SHP77 treated with DMSO at 0.1 percent for 48 hours (cell line): Measurements from ENCODE around the gene UQCRC1.

Experiments used
- DNase-seq: peaks from one replicate; lab custom pipeline; 2025; lab: John Stamatoyannopoulos, UW

UQCRC1 gene

DNA sequence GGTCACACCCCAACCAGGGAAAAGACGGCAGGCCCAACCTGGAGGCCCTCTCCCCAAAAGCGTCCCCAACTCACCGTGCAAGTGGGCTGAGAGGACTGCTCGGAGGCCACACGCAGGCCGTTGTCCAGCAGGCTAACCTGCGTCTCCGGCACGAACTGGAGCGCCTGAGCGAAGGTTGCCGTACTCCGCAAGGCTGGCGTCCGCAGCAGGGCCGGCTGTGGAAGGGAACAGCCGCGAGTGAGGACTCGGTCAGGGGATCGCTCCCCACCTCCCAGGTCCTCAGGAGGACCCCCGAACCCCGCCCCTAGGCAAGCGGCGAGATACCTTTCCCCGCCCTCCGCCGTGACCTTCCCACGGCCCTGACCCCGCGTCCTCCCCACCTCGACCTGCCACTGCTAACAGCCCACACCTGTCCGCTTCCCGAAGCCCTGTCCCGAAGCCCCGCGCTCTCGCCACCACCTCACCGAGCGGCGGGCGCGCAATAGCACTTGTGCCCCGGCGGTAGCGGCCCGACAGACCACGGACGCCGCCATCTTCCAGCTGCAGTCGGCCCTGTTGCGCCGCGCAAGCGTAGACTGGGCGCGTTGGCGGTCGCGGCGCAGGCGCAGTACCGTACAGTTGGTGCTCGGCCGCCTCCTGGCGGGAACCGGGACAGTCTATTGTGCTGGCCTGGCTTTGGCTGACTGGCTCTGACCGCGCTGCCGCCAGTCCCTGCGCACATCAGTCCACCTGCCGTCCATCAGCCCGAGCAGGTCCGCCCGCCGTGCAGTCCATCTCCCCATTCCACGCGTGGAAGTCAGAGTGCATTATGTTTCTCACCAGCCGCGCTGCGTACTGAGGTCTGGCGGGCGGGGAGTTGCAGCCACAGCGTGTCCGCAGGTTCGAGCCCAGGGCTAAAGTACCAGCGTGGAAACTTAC, at the start of gene UQCRC1:
UQCRC1 (minus strand) TSS at position 559 of the 918 bp plus-strand sequence; CDS start at position 533, 26 bp downstream.
- DNase-seq, result peak; percentile 80

DNA sequence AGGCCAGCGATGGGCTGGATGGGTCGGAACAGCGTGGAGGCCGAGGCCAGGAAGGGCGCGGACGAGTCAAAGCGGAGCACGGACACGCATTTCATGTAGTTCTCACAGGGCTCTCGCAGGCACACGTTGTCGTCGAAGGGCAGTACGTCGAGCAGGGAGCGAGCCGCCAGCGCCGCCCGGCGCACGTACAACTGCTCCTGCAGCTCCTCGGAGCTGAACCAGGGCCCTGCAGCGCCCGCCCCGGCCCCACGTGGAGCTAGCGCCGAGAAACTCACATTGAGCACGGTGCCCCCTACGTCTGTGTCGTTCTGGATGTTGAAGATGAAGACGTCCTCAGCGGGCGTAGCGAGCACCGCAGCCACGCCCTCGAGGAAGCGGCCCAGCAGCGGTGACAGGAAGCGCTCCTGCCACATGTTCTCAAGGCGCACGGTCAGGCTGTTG, 47.4 kb upstream of the UQCRC1 start:
- no peak for DNase-seq

DNA sequence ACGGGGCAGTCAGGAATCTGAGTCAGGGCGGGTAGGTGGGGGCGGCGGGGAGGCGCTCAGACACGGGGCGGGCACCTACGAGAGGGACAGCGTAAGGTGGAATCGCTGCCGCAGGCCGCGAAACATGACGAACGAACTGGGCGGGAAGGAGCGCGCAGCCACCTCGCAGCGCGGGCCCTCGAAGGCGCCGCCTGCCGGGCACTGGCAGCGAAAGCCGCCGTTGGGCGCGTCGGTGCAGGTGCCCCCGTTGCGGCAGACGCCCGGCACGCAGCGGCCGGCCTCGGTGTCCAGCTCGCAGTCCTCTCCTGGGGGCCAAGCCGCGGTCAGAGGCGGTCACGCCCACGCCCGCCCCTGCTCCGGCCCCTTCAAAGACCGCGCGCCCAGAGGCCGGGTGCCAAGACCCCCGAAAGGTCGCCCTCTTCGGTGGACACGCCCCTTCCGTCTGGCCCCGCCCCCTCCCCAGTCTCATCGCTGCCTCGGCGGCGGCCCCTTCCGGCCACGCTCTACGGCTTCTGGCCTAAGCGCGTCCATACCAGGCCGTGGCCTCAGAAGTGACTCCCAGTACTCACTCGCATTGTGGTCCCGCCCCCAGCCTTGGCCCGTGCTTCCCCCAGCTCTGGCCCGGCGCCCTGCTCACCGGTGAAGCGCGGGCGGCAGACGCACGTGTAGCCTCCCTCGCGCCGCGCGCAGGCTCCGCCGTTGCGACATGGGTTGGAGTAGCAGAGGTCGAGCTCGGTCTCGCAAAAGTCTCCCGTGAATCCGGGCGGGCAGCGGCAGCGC, 46.8 kb upstream of the UQCRC1 start:
- no peak for DNase-seq

DNA sequence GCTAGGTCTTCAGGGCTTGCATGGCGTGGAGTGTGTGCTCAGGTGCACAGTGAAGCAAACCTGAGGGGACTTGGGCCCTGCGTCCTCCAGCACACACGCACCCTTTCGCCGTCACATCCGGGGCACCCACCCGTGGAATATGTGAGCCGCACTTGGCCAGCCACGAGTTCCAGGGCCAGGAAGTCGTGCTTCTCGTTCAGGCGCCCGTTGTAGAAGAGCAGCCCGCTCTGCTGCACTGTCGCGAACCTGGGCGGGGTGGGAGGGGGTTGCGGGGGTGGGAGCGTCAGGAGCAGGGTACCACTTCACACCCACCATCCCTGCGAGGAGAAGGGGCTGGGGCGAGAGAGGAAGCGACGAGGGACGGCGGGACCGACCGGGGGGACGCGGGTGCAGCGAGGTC, 46.2 kb upstream of the UQCRC1 start:
- DNase-seq, result no peak

DNA sequence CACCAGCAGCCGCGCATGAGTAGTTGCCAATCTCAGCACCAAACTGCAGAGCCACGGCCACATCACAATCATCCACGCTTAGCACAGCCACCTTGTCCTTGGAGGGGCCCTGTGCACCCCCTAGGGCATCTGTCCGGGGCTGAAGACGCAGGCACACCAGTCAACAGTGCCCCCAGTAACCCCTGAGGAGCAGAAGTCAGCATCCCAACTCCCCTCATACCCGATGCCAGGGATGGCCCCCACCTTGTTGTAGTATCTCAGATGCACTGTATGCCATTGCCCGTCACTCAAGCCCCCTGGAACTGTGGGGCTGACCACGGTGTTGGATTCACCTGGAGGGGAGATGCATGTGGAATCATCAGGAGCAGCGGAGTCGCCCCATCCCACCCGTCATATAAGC, 45.6 kb upstream of the UQCRC1 start:
- no peak for DNase-seq

DNA sequence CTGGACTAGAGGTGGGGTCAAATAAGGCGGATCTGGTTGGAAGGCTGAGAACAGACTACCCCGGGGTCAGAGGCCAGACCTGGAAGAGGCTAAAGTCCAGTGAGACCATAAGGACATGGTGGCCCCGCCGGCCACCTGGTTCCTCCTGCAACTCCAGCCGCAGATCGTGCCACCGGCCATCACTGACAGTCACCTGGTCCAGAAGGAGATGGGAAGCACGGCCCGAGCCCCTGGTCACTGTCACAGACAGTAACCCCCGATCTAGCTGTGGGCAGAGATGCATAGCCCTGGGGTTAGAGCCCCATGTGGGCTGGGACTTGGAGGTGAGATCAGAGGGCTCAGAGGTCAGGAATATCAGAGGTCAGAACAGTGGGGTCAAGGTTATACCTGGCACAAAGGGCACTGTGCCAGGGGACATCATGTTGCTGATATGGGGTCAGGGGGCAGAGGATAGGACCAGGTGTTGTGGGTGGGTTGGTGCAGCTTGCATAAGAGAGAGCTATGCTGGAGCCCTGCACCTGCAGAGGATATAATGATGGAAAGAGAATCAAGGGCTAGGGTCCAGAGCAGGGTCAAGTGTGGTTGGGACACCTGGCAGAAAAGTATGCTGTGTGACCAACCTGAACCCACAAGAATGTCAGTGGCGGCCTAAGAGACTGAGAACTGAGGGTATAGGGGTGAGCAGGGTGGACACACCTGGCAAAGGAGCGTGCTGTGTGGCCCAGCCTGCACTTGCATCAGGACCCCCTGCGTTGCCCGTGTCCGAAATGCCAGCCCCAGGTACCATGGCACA, 43.7 kb upstream of the UQCRC1 start:
- no peak for DNase-seq

DNA sequence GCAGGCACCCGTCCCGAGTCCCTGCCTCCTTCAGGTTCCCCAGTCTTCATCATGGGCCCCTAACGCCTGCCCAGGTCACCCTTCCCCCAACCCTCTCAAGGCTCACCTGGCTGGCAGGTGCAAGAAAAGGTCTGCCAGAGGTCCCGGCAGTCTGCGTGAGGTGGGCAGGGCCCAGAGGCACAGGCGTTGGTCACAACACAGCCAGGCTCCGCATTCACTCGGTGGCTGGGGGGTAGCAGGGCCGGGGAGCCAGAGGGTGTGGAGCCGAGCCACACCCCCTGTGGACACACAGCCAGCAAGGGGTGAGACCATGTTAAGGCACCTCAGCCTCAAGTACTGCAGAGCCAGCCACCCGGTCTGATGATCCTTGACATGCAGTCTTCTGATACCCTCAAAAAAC, 42.3 kb upstream of the UQCRC1 start:
- no peak for DNase-seq

DNA sequence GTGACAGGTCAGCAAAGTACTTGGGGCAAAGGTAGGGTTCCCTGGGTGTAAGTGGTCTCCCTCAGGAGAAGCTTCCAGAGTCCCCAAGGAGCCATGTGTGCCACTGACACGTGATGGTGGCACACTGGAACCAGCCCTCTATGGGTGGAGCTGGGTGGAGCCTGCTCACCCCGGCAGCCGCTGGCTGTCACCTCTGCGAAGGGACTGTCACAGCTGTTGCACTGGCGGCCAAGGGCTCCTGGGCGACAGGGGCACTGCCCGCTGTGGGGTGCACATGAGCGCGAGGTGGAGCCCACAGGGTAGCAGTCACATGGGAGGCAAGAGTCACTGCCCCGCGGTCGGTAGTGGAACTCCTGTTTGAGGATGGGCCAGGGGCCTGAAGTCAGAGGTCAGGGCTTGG, 41.3 kb upstream of the UQCRC1 start:
- no peak for DNase-seq

DNA sequence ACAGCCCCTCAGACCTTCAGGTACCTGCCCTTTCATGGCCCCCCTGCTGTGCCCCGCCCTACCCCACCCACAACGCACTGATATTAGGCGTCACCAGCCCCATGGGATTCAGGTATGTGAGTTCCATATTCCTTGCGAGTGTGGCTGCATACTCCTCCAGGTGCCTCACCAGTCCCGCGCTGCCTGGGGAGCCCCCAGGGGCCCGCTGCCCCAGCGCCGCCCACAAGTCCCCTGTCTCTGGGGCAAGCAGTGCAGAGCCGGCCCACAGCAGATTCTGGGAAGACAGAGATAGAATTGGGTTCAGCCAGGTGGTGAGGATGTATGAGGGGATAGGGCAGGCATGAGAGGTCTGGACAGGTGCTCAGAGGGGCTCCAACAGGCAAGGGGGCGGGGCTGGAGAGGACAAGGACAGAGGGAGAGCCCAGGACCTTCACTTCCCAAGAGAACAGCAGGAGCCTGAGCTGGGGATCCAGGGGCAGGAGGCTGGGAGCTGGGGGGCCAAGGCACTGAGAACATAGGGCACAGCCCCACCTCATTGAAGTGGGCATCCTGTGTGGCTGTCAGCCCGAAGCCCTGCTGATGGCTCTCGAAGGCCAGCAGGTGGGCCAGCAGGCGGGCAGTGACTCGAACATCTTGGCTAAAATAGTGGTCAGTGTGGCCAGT, 38.9 kb upstream of the UQCRC1 start:
- no peak for DNase-seq

DNA sequence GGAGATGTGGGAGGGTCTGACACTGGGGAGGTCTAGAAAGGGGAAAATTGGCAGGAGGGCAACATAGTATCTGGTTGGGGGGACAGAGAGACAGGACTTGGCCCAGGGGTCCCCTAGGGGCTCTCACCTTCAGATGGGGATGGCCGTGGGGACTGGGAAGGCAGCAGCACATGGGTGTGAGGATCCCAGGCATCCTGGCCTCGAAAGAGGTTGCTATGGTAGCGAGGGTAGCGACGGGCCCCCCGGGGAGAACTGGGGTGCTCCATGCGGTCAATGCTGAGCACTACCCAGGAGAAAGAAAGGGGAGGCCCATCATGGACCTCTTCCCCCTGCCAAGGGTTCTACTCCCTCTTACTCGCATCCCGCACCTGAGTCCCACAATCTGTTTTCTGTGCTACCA, 38.3 kb upstream of the UQCRC1 start:
- no peak for DNase-seq

DNA sequence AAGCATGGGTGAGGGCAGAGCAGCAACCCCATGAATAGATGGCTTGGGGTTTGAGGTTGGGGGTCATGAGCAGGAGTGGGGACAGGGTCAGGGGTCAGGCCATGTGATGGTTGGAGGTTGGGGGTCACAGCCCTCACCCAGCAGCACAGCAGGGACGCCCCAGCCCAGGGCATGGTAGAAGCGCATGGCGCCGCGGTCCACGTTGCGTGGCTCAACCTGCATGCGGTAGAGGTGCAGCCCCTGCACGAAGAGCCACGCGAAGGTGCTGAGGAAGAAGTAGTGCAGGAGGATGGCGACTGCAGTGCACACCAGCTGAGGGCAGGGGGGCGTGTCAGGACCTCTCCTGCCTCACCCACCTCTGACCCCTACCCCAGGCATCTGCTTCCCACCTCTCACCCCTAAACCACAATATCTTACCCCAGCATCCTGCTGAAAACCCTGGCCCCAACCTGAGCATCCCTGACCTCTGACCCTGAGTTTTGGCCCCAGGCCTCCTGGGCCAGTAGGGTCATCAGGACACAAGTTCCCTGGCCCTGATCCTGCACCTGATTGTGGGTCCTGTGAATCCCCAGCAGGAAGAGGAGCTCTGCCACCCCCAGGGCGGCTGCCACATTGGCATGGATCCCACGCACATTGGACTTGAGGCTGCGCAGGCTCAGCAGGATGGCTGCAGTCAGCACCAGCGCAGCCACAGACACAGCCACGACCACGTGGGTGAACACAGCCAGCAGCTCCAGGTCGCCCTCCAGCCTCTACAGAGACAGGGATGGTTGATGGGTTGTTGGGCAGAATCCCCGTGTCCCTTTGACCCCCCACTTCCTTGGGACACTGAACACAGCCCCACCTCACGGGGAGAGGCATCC, 35.7 kb upstream of the UQCRC1 start:
- no peak for DNase-seq

DNA sequence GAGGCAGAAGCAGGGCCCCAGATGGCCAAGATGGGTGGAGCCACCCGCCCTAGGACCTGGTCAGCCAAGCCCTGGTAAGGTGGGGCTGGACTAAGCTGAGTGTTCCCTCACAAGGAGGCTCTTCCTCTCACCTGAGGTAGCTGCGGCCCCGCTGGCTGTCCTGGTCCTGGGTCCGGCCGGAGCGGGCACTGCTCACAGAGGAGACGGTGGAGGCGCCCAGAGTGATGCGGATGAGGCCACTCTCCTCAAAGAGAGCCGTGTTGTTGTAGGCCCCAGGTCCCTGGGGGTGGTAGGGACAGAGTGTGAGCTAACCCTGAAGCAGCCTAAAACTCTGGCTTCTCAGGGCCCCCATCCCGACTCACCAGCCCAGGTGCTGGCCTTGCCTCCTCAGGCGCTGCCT, 33.2 kb upstream of the UQCRC1 start:
- no peak for DNase-seq

DNA sequence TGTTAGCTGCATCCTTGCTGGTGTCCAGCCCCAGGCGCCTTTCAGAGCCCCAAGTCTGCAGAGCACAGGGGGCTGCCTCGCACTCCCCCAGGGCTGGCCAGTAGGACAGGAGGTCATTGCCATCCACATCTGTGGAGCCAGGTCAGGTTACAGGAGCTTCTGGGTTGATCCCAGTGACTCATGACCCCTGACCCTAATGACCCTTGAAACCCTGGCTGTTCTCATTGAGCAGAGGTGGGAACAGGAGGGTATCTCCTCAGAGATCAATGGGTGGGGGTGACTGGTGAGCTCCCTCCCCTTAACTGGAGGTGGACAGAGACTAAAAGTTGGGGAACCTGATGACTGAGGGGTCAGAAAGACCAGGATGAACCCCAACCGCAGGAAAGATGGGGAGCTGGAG, 31.9 kb upstream of the UQCRC1 start:
- DNase-seq, result no peak

DNA sequence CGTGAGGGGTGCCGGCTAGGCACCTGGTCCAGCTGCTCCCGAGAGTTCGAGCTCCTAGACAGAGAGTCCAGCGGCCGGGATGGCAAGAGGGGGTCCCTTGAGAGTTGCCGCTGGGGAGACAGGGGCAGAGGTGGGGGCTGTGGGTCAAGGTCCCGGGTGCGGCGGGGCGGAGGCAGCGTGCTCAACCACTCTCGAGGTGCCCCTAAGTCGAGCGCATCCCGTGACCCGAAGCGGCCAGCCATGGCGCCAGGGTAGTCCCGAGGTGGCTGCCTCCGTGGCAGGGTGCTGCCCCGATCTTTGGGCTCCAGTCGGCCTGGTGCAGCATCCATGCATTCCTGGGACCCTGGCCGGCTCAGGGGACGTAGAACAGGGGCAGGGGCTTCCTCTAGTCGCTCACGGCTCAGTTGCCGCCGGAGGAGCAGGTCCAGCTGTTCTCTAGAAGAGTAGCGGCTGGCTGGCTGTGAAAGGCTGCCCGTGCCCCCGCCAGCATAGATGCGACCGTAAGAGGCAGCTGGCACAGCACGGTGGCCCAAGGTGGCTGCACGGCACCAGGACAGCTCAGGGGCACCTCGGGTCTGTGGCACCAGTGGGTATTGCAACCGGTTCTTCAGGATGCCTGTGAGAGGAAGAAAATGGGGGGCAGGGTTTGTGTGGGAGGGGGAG, 30.6 kb upstream of the UQCRC1 start:
- no peak for DNase-seq

DNA sequence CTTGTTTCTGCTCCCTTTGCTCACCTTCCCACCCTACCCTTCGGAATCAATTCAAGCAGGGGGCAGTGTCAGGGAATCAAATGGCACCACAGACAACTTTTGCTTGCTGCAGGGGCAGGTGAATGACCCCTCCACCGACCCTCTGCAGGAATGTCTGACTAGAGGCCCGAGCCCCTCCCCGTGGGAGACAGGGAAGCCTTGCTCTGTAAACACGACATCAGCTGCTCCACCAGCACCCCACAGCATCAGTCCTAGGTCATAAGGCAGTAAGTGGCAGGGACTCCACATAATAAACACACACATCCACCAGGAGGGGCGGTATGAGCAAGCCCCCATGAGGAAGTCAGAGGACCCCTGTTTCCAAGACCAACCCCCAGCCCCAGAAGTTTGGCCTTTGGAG, 27.9 kb upstream of the UQCRC1 start:
- no peak for DNase-seq

DNA sequence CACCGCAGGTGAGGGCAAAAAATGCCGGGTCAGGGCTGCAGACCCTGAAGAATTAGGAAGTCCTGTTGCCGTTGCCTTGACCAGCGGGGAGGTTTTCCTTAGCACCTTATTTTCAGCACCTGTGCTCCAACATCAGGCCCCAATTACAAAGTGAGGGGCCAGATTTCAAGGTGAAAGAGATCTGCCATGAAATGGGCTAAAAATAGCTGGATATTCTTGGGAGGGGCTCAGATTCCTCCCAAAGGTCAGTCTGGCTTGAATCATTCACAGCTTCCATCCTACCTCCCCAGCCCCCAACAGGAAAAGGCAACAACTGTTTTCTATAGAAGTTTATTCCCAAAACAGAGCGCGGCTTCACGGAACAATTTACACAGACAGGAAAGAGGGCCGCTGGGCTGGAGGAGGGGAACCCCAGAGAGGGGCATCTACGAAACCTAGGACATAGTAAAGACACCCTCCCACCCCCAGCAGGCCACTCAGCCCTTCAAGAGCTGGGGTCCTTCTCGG, 26.8 kb upstream of the UQCRC1 start:
- no peak for DNase-seq

DNA sequence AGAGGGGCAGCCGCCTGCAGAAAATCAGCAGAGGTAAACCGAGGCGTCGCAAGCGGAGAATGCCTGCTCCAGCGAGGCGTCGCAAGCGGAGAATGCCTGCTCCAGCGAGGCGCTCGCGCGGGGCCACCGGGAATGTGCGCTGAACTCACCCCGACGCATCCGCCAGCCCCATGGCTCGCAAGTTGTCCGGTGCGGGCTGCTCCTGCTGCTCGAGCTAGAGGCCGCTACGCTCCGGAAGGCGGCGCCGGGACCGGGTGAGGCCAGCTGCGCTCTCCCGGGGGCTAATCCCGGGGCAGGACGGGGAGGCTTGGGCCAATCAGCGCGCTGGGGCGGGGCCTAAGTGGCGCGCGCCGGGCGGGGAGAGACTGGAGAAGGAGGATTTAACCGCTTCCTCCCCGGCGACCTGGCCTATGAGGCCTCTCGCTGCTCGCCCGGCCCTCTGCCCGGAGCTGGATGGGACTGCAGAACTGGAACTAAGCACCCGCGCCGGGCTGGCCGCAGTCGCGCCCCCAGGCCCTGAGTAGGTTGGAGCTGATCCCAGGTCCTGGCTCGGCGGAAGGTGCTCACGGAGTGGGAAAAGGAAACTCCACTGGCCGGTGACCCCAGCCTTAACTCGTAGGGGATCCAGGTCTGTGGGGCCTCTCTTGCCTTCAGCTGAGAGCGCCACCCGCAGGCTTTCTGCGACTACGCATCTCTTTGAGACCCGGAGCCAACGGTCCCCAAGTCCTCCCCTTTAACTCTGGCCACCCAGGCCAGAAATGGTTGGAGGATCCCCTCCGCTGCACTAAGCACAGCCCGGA, 26.0 kb upstream of the UQCRC1 start, which contains the start of gene SLC26A6:
SLC26A6 (minus strand) TSS at position 240 of the 800 bp plus-strand sequence; CDS start at position 172, 68 bp downstream.
- peak; percentile 80 for DNase-seq

DNA sequence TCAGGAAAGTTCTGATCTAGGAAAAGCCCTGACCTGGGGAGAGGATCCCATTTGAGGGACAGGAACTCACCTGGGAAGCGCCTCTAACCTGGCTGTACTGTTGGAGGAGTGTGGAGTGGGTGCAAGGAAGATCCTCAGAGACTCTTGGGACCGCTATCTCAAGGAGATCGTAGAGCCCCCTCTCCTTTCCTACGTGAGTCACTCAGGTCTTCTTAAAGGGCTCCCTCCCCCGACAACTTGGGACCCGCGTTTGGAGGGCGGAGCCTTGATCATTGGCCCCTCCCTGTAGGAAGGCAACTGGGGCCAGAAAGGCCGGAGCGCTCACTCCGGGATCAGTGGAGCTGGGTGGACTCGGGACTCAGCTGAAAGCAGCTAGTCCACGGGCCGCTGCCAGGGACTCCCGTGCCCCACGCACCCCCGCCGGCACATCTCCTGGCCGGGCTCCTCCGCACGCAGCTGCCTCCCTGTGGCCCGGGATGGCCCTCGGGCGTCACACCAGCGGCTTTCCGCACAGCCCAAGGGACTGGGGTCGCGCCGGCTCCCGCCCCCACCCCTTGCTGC, 25.3 kb upstream of the UQCRC1 start:
- no peak for DNase-seq

DNA sequence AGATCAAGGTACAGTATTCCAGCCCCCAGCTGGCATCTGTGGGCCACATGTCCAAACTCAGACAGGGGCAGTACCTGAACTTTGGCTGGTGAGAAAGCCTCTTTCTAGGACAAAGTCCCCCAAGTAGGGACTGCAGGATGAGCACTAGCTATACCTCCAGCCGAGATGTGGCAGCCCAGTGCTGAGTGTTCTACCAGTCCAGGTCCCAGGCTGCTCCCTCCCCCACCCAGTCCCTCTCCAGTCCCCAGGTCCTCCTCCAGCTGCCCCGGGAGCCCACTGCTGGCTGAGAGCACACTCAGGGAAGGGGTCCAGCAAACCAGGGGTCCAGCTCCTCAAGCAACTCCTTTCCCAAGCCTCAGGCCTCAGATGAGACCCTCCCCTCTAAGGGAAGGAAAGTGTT, 24.3 kb upstream of the UQCRC1 start:
- no peak for DNase-seq
